HG03039 (cell line): ENCODE measurements around the gene AGR3.

ENCODE experiments used
- ATAC-seq: cut with Tn5 transposase; IDR thresholded peaks from one replicate; pipeline ENCODE4 v1.9.1; 2021; ENCODE audit warnings: mild to moderate bottlenecking, moderate library complexity; ENCODE audit not compliant: unreplicated experiment

Gene AGR3

GRCh38 chr7:16881844-16882243, at the start of gene AGR3:
TSS of gene AGR3 (minus strand) at chr7:16881983. CDS start at chr7:16878618, 3,365 bp downstream.
- ATAC-seq = no peak

GRCh38 chr7:16930946-16931345, 49.2 kb upstream of the AGR3 start:
- ATAC-seq = no peak

GRCh38 chr7:16929146-16929762, 47.5 kb upstream of the AGR3 start:
- ATAC-seq = peak; percentile 71

- no peak for ATAC-seq
These were observed 45.1 kb upstream of the AGR3 start for GRCh38 chr7:16926861-16927260.

GRCh38 chr7:16926283-16926682, 44.5 kb upstream of the AGR3 start:
- peak; percentile 68 for ATAC-seq

GRCh38 chr7:16925609-16926008, 43.8 kb upstream of the AGR3 start:
- ATAC-seq = no peak

GRCh38 chr7:16923019-16923418, 41.2 kb upstream of the AGR3 start:
- ATAC-seq = no peak

- ATAC-seq = no peak
These were observed 40.0 kb upstream of the AGR3 start for GRCh38 chr7:16921644-16922257.

- ATAC-seq = no peak
These were observed 39.4 kb upstream of the AGR3 start for GRCh38 chr7:16921151-16921550.

GRCh38 chr7:16919440-16919839, 37.7 kb upstream of the AGR3 start:
- ATAC-seq = no peak

GRCh38 chr7:16918288-16918895, 36.6 kb upstream of the AGR3 start:
- no peak for ATAC-seq

GRCh38 chr7:16916738-16917137, 35.0 kb upstream of the AGR3 start:
- no peak for ATAC-seq

GRCh38 chr7:16916105-16916639, 34.4 kb upstream of the AGR3 start:
- no peak for ATAC-seq

- ATAC-seq = no peak
These were observed 33.6 kb upstream of the AGR3 start for GRCh38 chr7:16915405-16915804.

- ATAC-seq = no peak
These were observed 33.0 kb upstream of the AGR3 start for GRCh38 chr7:16914771-16915170.

- no peak for ATAC-seq
These were observed 31.9 kb upstream of the AGR3 start for GRCh38 chr7:16913643-16914042.

GRCh38 chr7:16912540-16912939, 30.8 kb upstream of the AGR3 start:
- ATAC-seq = no peak

- ATAC-seq = no peak
These were observed 26.8 kb upstream of the AGR3 start for GRCh38 chr7:16908561-16908960.

- no peak for ATAC-seq
These were observed 23.7 kb upstream of the AGR3 start for GRCh38 chr7:16905300-16906044.

- no peak for ATAC-seq
These were observed 22.3 kb upstream of the AGR3 start for GRCh38 chr7:16904076-16904475.

GRCh38 chr7:16900209-16900768, 18.5 kb upstream of the AGR3 start:
- no peak for ATAC-seq
